Measurements from ENCODE around the gene CMIP.

CMIP gene

DNA sequence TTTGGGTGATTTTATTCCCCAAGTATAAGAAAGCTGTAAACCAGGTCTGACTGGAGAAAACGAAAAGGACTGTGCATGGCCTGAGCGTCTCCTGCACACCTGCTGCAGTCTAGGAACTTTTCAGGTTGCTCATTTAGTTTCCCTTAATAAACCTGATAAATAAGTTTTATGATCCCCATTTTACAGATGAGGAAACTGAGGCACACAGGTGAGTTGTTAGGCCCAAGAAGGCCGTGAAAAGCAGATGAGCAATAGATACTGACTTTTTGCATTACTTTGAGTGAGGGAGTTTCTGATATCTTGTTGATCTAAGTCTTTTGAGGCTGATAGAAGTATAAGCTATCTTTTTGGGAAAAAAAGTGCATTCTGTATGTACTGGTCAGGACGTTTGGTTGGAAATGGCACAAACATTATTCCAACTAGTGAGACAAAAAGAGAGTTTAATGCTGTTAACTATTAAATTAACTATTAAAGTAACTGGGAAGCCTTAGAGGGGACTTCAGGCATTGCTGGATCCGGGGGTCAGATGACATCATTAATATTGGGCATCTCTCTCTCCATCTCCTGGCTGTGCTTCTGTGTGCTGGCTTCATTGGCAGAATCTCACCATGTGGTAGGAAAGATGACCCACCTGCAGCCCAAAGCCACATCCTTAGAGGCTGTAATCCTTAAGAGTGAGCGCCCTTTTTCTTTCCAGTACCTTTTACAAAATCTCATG, 163.4 kb downstream of the CMIP start:
- DNase-seq (ENCODE audit: low spot score): no peak

- DNase-seq (ENCODE audit: low spot score): no peak
Observed at GRCh38 chr16:81608523-81609209, 164.1 kb downstream of the CMIP start.

GRCh38 chr16:81609323-81609892, 164.8 kb downstream of the CMIP start:
- DNase-seq (ENCODE audit: low spot score): no peak

DNA sequence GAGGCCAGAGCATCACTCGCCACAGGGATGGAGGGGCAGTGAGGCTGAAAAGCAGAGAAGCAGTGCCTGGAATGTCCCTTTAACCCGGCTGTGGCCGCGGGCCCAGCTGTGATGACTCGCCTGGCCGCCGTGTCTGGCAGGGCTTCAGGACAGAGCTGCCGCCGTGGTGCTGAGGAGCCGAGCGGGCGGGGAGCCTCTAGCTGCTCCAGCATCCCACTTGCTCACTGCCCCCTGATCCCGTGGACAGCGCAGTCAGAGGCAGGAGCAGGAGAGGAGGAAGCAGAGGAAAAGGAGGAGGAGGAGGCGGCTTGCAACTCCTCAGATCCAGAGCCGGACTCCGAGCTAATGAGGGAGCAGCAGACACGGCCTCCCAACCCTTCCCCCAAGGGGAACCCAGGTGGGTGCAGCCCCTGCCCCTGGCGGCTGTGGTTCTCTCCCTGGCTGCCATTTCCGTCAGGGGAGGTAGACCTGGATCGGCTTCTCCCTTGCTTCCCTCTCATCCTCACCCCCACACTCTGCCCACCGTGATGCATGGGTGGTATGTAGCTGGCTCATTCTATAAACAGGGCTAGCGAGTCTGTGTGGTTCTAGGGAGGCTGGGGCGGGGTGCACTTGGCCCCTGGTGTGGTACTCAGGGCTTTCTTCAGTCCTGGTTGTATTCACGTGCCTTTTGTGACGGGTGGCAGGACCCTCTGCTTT, 165.7 kb downstream of the CMIP start:
- DNase-seq (ENCODE audit: low spot score): no peak

GRCh38 chr16:81610936-81611335, 166.3 kb downstream of the CMIP start:
- DNase-seq (ENCODE audit: low spot score): no peak

GRCh38 chr16:81611721-81612120, 167.1 kb downstream of the CMIP start:
- no peak for DNase-seq (ENCODE audit: low spot score)

- DNase-seq (ENCODE audit: low spot score): no peak
Observed at GRCh38 chr16:81612351-81613163, 167.9 kb downstream of the CMIP start.

GRCh38 chr16:81614171-81614570, 169.6 kb downstream of the CMIP start:
- DNase-seq (ENCODE audit: low spot score): no peak

DNA sequence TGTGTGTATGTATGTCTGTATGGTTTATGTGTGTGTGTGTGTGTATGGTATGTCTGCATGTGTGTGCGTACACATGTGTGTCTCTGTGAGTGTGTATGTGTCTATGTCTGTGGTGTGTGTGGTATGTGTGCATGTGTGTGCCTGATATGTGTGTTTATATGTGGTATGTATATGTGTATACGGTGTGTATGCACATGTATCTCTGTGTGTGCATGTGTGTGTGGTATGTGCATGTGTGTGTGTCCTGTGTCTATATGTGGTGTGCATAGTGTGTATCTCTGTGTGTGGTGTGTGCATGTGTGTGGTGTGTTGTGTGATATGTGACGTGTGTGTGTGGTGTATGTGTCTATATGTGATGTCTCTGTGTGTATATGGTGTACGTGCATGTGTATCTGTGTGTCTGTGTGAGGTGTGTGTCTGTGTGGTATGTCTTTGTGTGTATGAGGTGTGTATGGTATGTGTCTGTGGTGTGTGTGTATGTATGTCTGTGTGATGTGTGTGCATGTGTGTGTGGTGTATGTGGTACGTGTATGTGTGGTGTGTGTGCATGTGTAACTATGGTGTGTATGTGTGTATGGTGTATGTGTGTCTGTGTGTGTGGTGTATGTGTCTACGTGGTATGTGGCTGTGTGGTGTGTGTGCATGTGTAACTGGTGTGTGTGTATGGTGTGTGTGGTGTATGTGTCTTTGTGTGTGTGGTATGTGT, 170.2 kb downstream of the CMIP start:
- DNase-seq (ENCODE audit: low spot score): no peak

DNA sequence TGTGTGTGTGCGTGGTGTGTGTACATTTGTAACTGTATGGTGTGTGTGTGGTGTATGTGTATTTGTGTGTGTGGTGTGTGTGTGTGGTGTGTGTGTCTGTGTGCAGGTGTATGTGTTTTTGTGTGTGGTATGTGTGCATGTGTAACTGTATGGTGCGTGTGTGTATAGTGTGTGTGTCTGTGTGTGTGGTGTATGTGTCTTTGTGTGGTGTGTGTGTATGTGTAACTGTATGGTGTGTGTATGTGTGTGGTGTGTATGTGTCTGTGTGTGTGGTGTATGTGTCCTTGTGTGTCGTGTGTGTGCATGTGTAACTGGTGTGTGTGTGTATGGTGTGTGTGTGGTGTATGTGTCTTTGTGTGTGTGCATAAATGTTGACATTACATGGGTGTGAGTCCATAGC, 170.8 kb downstream of the CMIP start:
- DNase-seq (ENCODE audit: low spot score): no peak

DNA sequence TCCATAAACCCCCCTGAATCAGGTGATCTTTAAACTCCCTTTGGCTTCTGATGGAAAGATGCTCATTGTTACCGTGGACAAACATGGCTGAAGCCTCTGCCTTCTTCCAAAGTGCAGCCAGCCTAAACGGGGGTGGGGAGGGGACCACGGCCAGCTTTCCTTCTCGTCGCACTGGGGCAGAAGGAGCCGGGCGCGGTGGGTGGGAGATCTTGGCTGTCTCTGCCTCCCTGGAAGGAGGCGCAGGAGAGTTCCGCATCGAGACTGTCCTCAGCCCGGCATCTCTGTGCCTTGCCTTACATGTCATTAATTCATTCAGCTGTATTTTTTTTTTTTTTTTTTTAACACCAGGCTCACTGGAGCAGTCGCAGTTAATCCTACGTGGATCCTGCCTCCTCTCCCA, 171.2 kb downstream of the CMIP start:
- DNase-seq (ENCODE audit: low spot score): no peak

- DNase-seq (ENCODE audit: low spot score): no peak
Observed at GRCh38 chr16:81616321-81617020, 171.9 kb downstream of the CMIP start.

DNA sequence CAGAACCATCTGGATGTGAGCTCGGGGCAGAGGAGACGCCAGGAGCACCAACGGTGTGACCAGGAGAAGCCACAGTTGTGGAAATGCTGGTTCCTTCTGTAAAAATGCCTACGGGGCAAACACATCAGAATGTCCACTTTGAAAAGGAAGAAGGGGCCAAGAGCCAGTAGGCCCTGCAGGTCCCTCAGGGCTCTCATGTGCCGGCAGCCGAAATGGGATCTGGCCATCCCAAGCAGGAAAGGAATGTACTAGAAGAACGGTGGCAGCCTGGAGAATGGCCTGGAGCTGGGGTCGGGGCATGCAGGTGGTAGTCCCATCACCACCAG, 172.4 kb downstream of the CMIP start:
- no peak for DNase-seq (ENCODE audit: low spot score)

DNA sequence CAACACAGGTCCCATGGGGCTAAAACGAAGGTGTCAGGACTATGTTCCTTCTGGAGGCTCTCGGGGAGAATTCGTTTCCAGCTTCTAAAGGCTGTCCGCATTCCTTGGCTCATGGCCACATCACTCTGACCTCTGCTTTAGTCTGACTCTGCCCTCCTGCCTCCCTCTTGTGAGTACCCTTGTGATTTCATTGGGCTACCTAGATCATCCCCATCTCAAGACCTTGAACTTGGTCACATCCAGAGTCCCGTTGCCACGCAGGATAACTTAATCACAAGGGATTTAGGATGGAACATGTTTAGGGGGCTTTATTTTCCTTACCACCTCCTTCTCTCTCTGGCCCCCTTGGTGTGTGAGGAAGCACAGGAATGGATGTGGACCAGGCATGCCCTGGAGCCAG, 173.6 kb downstream of the CMIP start:
- no peak for DNase-seq (ENCODE audit: low spot score)

DNA sequence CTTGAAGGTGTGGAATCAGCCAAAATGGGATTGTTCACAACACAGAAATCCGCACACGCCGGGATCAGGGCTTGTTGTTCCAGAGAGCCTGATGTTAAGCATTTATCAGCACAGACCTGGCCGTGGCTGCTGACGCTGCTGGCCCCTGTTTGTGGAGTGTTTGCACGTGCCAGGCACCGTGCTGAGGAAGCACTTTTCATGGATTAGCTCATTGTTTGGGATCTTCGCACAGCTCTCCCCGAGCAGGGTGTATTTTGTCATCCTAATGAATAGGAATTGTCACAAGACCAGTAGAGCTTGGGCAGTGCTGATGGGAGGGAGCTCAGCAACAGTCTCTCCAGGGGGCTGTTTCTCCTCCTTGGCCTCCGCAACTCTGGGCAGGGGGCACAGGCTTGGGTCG, 174.1 kb downstream of the CMIP start:
- no peak for DNase-seq (ENCODE audit: low spot score)

DNA sequence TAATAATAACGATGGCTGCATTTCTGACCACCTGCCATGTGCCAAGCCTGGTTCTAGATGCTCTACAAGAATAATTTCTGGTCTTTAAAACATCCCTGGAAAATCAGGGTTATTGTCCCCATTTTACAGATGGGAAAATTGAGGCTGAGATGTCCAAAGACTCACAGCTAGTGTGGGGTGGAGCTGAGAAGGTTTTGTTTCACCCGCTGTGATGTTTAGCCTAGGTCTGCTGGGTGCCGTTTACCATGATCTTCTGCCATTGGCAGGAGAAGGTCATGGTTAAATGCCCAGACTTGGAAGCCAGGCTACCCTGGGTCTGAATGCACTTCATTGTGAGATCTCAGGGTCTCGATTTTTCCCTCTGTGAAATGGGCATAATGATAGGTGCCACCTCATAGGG, 175.4 kb downstream of the CMIP start:
- DNase-seq (ENCODE audit: low spot score): no peak

DNA sequence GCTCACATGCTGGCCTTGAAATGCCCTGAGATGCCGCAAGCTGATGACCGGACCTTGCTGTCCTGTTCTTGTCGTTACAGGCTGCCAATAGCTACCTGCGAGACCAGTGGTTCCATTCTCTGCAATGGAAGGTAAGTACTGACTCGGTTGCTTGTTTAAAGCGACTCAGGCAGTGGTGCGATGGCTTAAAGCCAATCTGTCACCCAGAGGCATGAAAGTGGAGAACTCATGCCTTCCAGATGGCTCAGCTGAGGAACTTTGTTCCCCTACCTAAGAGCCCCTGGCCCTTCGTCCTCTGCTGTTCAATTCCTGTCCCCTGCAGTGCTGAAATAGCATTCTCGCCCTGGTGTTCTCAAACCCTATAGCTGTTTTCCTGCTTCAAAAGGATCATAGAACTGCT, 176.2 kb downstream of the CMIP start:
- DNase-seq (ENCODE audit: low spot score): no peak

DNA sequence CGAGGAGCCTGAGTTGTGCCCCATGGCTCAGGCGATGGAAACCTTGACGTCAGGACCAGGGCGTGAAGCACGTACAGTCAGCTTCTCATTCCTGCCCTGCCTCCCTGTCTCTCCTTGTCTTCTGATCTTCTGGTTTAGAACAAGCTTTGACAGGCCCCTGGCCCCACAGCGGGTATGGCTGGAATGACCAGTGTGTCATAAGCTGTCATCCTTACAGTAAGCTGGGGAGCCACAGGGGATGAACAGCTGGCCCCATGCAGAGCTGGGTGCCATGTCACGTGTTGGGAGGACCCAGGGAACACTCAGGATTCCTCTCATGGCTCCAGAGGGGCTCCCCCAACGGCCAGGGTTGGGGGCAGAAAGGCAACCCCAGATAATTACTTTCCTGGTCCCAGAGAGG, 176.9 kb downstream of the CMIP start:
- DNase-seq (ENCODE audit: low spot score): no peak

DNA sequence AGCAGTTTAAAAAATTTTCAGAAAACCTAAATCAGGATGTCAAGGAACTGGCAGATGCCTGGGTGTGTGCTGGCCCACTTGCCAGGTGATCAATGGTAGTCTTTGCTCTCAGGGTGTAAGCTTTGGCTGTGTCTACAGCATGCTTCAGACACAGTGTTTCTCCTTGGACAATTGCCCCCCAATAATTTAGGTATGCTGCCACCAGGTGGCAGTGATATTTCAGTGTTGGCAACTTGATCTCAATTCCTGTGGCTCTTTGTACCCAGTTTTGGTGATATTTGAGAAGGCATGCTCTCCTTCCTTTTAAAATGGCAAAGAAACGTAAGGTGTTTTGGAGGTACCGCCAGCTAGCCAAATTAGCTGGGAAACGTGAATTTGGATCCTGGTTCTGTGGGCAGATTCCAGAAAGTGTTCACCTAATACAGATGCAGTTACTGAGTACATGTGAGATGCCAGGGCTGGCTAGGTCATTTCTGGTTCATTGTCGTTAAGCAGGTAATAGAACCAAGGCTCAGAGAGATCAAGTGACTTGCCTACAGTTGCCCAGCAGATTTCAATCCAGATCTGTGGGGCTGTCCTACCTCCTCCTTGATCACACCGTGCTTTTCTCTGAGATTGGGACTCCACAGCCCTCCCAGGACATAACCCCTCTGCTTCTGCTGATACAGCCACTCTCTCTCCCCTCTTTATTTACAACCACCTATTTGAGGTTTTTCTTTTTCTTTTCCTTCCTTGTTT, 178.9 kb downstream of the CMIP start:
- DNase-seq (ENCODE audit: low spot score): peak; percentile 37

GRCh38 chr16:81624403-81624759, 179.8 kb downstream of the CMIP start:
- no peak for DNase-seq (ENCODE audit: low spot score)
